SU-DHL-6 (cell line): Measurements from ENCODE around the gene PHF10.

ENCODE experiments used
- CTCF ChIP-seq: fragments of 200-600 bp; sonication (generic); IDR thresholded peaks from one replicate; pipeline ENCODE4 v1.5.1; 2017; ENCODE audit warnings: antibody characterized with exemption, mild to moderate bottlenecking, low read length, moderate library complexity; ENCODE audit not compliant: insufficient read depth, poor library complexity, severe bottlenecking
- EZH2phosphoT487 ChIP-seq: fragments of 200-600 bp; sonication (generic), shearing (Covaris generic); conservative IDR thresholded peaks from 2 replicates; pipeline ENCODE4 v1.6.1; 2018; ENCODE audit warnings: mild to moderate bottlenecking, antibody characterized with exemption, low read length, moderate library complexity, mixed read lengths

GRCh38 chr6:169707772-169708171 lies 16.5 kb downstream of the PHF10 start:
- TF ChIP-seq CTCF (no peak), EZH2phosphoT487 (no peak)
